ENCODE measurements around the gene PTPN7. TPM values are rescaled to one million over a fixed set of nuclear protein-coding genes. Genes with fewer than 3 reads are reported as not detected.
A peak's percentile ranks its signal among the peaks of the same experiment; 100 is the strongest.

The PTPN7 gene
- total RNA-seq, 2 experiments from 2014 or later, result 172 to 181 TPM

- no peak overlapping the region for H3K27ac Mint-ChIP-seq
- no peaks in the 10 kb centered on the region for H3K27me3 Mint-ChIP-seq
- H3K36me3 Mint-ChIP-seq, result peaks cover 2% of the 10 kb centered on the region
- H3K4me1 Mint-ChIP-seq, result peaks cover 6% of the 10 kb centered on the region
- POLR2A ChIA-PET, result interaction anchor here (1.2 to 1.7 kb wide), 2 partner anchors 26 to 305 kb away, joined by 4 read pairs; partner anchors contain the start of gene PTPN7
- no peak overlapping the region for H3K4me3 Mint-ChIP-seq
- DNase-seq (no peak), ATAC-seq (ENCODE audit: low read depth) (no peak)
- no peaks in the 10 kb centered on the region for H3K9me3 Mint-ChIP-seq
Measured at GRCh38 chr1:202134645-202135172, 25.7 kb downstream of the PTPN7 start.

- Mint-ChIP-seq H3K27ac (no peak overlapping the region), H3K4me3 (no peak overlapping the region), H3K27me3 (no peaks in the 10 kb centered on the region), H3K36me3 (peaks cover 2% of the 10 kb centered on the region), H3K4me1 (peaks cover 6% of the 10 kb centered on the region), H3K9me3 (no peaks in the 10 kb centered on the region)
- DNase-seq, result no peak
- POLR2A ChIA-PET, result interaction anchor here (1.7 kb wide), 1 partner anchor 304 kb away, joined by 4 read pairs; no protein-coding TSS in a partner anchor
- no peak for ATAC-seq (ENCODE audit: low read depth)
Measured at GRCh38 chr1:202133989-202134388, 26.4 kb downstream of the PTPN7 start.

- H3K27me3 Mint-ChIP-seq, result no peaks in the 10 kb centered on the region
- DNase-seq (no peak), ATAC-seq (ENCODE audit: low read depth) (no peak)
- peaks cover 6% of the 10 kb centered on the region for H3K4me1 Mint-ChIP-seq
- no peak overlapping the region for H3K27ac Mint-ChIP-seq
- POLR2A ChIA-PET, result no interaction called here
- peaks cover 2% of the 10 kb centered on the region for H3K36me3 Mint-ChIP-seq
- no peak overlapping the region for H3K4me3 Mint-ChIP-seq
- H3K9me3 Mint-ChIP-seq, result no peaks in the 10 kb centered on the region
Measured at GRCh38 chr1:202133496-202133895, 26.9 kb downstream of the PTPN7 start.

GRCh38 chr1:202133001-202133400, 27.4 kb downstream of the PTPN7 start:
- ATAC-seq (ENCODE audit: low read depth) (no peak), DNase-seq (no peak)
- H3K9me3 Mint-ChIP-seq, result no peaks in the 10 kb centered on the region
- no peaks in the 10 kb centered on the region for H3K27me3 Mint-ChIP-seq
- H3K36me3 Mint-ChIP-seq, result peaks cover 2% of the 10 kb centered on the region
- H3K4me1 Mint-ChIP-seq, result peaks cover 6% of the 10 kb centered on the region
- POLR2A ChIA-PET, result interaction anchor here (2.2 kb wide), 1 partner anchor 10 kb away, joined by 7 read pairs; no protein-coding TSS in a partner anchor
- no peak overlapping the region for H3K27ac Mint-ChIP-seq
- H3K4me3 Mint-ChIP-seq, result no peak overlapping the region

GRCh38 chr1:202131956-202132821, 28.2 kb downstream of the PTPN7 start:
- H3K27me3 Mint-ChIP-seq, result peaks cover 4% of the 10 kb centered on the region
- H3K36me3 Mint-ChIP-seq, result peaks cover 2% of the 10 kb centered on the region
- no peak overlapping the region for H3K27ac Mint-ChIP-seq
- H3K9me3 Mint-ChIP-seq, result no peaks in the 10 kb centered on the region
- peaks cover 6% of the 10 kb centered on the region for H3K4me1 Mint-ChIP-seq
- no peak overlapping the region for H3K4me3 Mint-ChIP-seq
- DNase-seq (no peak), ATAC-seq (ENCODE audit: low read depth) (no peak)
- POLR2A ChIA-PET, result interaction anchor here (0.6 to 2.2 kb wide), 2 partner anchors 11 to 209 kb away, joined by 3 to 7 read pairs; no protein-coding TSS in a partner anchor

GRCh38 chr1:202130816-202131522, 29.4 kb downstream of the PTPN7 start:
- peaks cover 2% of the 10 kb centered on the region for H3K36me3 Mint-ChIP-seq
- POLR2A ChIA-PET, result interaction anchor here (1.1 to 2.2 kb wide), 2 partner anchors 12 to 29 kb away, joined by 4 to 7 read pairs; no protein-coding TSS in a partner anchor

GRCh38 chr1:202130297-202130721, 30.1 kb downstream of the PTPN7 start:
- peaks cover 6% of the 10 kb centered on the region for H3K4me1 Mint-ChIP-seq
- no peak overlapping the region for H3K27ac Mint-ChIP-seq
- ATAC-seq (ENCODE audit: low read depth) (no peak), DNase-seq (no peak)
- H3K27me3 Mint-ChIP-seq, result peaks cover 12% of the 10 kb centered on the region
- H3K4me3 Mint-ChIP-seq, result no peak overlapping the region
- peaks cover 2% of the 10 kb centered on the region for H3K36me3 Mint-ChIP-seq
- no peaks in the 10 kb centered on the region for H3K9me3 Mint-ChIP-seq
- POLR2A ChIA-PET, result interaction anchor here (1.1 kb wide), 1 partner anchor 30 kb away, joined by 4 read pairs; no protein-coding TSS in a partner anchor

More at GRCh38 chr1:202130816-202131522, 29.4 kb downstream of the PTPN7 start:
- Mint-ChIP-seq H3K27me3 (peaks cover 9% of the 10 kb centered on the region), H3K4me3 (no peak overlapping the region), H3K9me3 (no peaks in the 10 kb centered on the region), H3K27ac (no peak overlapping the region), H3K4me1 (peaks cover 6% of the 10 kb centered on the region)
- DNase-seq, result no peak
- no peak for ATAC-seq (ENCODE audit: low read depth)

GRCh38 chr1:202129453-202130296, 30.7 kb downstream of the PTPN7 start:
- no peak overlapping the region for H3K4me3 Mint-ChIP-seq
- no peak for DNase-seq
- H3K27me3 Mint-ChIP-seq, result peaks cover 12% of the 10 kb centered on the region
- no peak overlapping the region for H3K27ac Mint-ChIP-seq
- POLR2A ChIA-PET, result interaction anchor here (1.1 kb wide), 1 partner anchor 30 kb away, joined by 4 read pairs; no protein-coding TSS in a partner anchor
- H3K4me1 Mint-ChIP-seq, result peaks cover 6% of the 10 kb centered on the region
- peak; percentile 20 for ATAC-seq (ENCODE audit: low read depth)
- peaks cover 2% of the 10 kb centered on the region for H3K36me3 Mint-ChIP-seq
- no peaks in the 10 kb centered on the region for H3K9me3 Mint-ChIP-seq

- no peak for DNase-seq
- no peak for ATAC-seq (ENCODE audit: low read depth)
- no peaks in the 10 kb centered on the region for H3K9me3 Mint-ChIP-seq
- POLR2A ChIA-PET, result no interaction called here
- peaks cover 15% of the 10 kb centered on the region for H3K27me3 Mint-ChIP-seq
- H3K27ac Mint-ChIP-seq, result no peak overlapping the region
- H3K4me1 Mint-ChIP-seq, result peaks cover 6% of the 10 kb centered on the region
- peaks cover 2% of the 10 kb centered on the region for H3K36me3 Mint-ChIP-seq
- no peak overlapping the region for H3K4me3 Mint-ChIP-seq
Measured at GRCh38 chr1:202127836-202128622, 32.4 kb downstream of the PTPN7 start.

- H3K9me3 Mint-ChIP-seq, result no peaks in the 10 kb centered on the region
- DNase-seq (no peak), ATAC-seq (ENCODE audit: low read depth) (no peak)
- H3K36me3 Mint-ChIP-seq, result no peaks in the 10 kb centered on the region
- no peak overlapping the region for H3K27ac Mint-ChIP-seq
- peaks cover 6% of the 10 kb centered on the region for H3K4me1 Mint-ChIP-seq
- no peak overlapping the region for H3K4me3 Mint-ChIP-seq
- POLR2A ChIA-PET, result no interaction called here
- H3K27me3 Mint-ChIP-seq, result peaks cover 16% of the 10 kb centered on the region
Measured at GRCh38 chr1:202127061-202127460, 33.3 kb downstream of the PTPN7 start.

- Mint-ChIP-seq H3K9me3 (no peaks in the 10 kb centered on the region), H3K36me3 (no peaks in the 10 kb centered on the region), H3K27me3 (peaks cover 17% of the 10 kb centered on the region), H3K4me3 (no peak overlapping the region), H3K4me1 (peaks cover under 1% of the 10 kb centered on the region), H3K27ac (no peak overlapping the region)
- no peak for ATAC-seq (ENCODE audit: low read depth)
- POLR2A ChIA-PET, result no interaction called here
- no peak for DNase-seq
Measured at GRCh38 chr1:202126426-202126825, 34.0 kb downstream of the PTPN7 start.

- no peaks in the 10 kb centered on the region for H3K36me3 Mint-ChIP-seq
- H3K27me3 Mint-ChIP-seq, result peaks cover 17% of the 10 kb centered on the region
- no peak overlapping the region for H3K27ac Mint-ChIP-seq
- no peaks in the 10 kb centered on the region for H3K4me1 Mint-ChIP-seq
- no peak overlapping the region for H3K4me3 Mint-ChIP-seq
- no peaks in the 10 kb centered on the region for H3K9me3 Mint-ChIP-seq
- POLR2A ChIA-PET, result no interaction called here
- DNase-seq (no peak), ATAC-seq (ENCODE audit: low read depth) (no peak)
Measured at GRCh38 chr1:202125611-202126010, 34.8 kb downstream of the PTPN7 start.

Measured in activated naive CD8-positive, alpha-beta T cell treated with anti-CD3 and anti-CD28 coated beads, Interleukin-2, amount 10 ng/mL, durations not matched to agents 7 days and 5 days (primary cell).